H9 (cell line): Measurements from ENCODE around the gene C15orf61. TPM values are rescaled to one million over a fixed set of nuclear protein-coding genes. Genes with fewer than 3 reads are reported as not detected.
A peak's percentile ranks its signal among the peaks of the same experiment; 100 is the strongest.

Experiments
- DNase-seq: peaks from one replicate; pipeline ENCODE4 v3.0.0-alpha.2; 2017
- H2AFZ ChIP-seq: one replicate; pipeline ENCODE4 v1.6.1; 2013; ENCODE audit warnings: mild to moderate bottlenecking, low read length, control low read depth, moderate library complexity
- H2AK5ac ChIP-seq: 2 replicates; pipeline ENCODE4 v1.6.1; 2013; ENCODE audit warnings: low read length, control low read depth, mixed read lengths; ENCODE audit not compliant: insufficient read length
- H2BK120ac ChIP-seq: one replicate; pipeline ENCODE4 v1.6.1; 2013; ENCODE audit warnings: low read depth, mild to moderate bottlenecking, low read length, control low read depth, inconsistent platforms; ENCODE audit not compliant: poor library complexity, severe bottlenecking
- H2BK12ac ChIP-seq: 2 replicates; pipeline ENCODE4 v1.6.1; 2013; ENCODE audit warnings: low read length, control low read depth, mixed read lengths, low read depth; ENCODE audit not compliant: insufficient read length
- H2BK15ac ChIP-seq: 2 replicates; pipeline ENCODE4 v1.6.1; 2013; ENCODE audit warnings: low read depth, low read length, control low read depth
- H2BK20ac ChIP-seq: one replicate; pipeline ENCODE4 v1.6.1; 2013; ENCODE audit warnings: low read depth, mild to moderate bottlenecking, low read length, control low read depth, inconsistent platforms; ENCODE audit not compliant: poor library complexity, severe bottlenecking
- H2BK5ac ChIP-seq: 2 replicates; pipeline ENCODE4 v1.6.1; 2013; ENCODE audit warnings: low read length, control low read depth, mixed read lengths; ENCODE audit not compliant: insufficient read length
- H3K14ac ChIP-seq: 2 replicates; pipeline ENCODE4 v1.6.1; 2013; ENCODE audit warnings: low read length, control low read depth; ENCODE audit not compliant: insufficient read depth
- H3K18ac ChIP-seq: 2 replicates; pipeline ENCODE4 v1.6.1; 2013; ENCODE audit warnings: low read depth, mild to moderate bottlenecking, mixed read lengths, low read length, control low read depth; ENCODE audit not compliant: insufficient read length
- H3K23ac ChIP-seq: 2 replicates; pipeline ENCODE4 v1.6.1; 2013; ENCODE audit warnings: low read length, control low read depth, mixed read lengths, low read depth; ENCODE audit not compliant: insufficient read length
- H3K23me2 ChIP-seq: 2 replicates; pipeline ENCODE4 v1.6.1; 2013; ENCODE audit warnings: low read depth, mild to moderate bottlenecking, mixed read lengths, low read length, control low read depth; ENCODE audit not compliant: insufficient read length, poor library complexity, severe bottlenecking
- H3K27ac ChIP-seq: 2 replicates; pipeline ENCODE4 v1.5.1; 2013; ENCODE audit warnings: low read length, control low read depth, mixed read lengths, low read depth; ENCODE audit not compliant: insufficient read length
- H3K27me3 ChIP-seq: 2 replicates; pipeline ENCODE4 v1.6.1; 2013; ENCODE audit warnings: low read length, control low read depth, inconsistent platforms; ENCODE audit not compliant: insufficient read depth
- H3K4ac ChIP-seq: 2 replicates; pipeline ENCODE4 v1.6.1; 2013; ENCODE audit warnings: low read depth, mild to moderate bottlenecking, control low read depth, inconsistent platforms, low read length, moderate library complexity
- H3K4me1 ChIP-seq: 2 replicates; pipeline ENCODE4 v1.6.1; 2013; ENCODE audit warnings: low read length, control low read depth, inconsistent platforms; ENCODE audit not compliant: insufficient read depth
- H3K4me2 ChIP-seq: 2 replicates; pipeline ENCODE4 v1.6.1; 2013; ENCODE audit warnings: low read length, control low read depth, mixed read lengths; ENCODE audit not compliant: insufficient read length, insufficient read depth
- H3K56ac ChIP-seq: 2 replicates; pipeline ENCODE4 v1.6.1; 2013; ENCODE audit warnings: low read depth, mild to moderate bottlenecking, mixed read lengths, low read length, control low read depth; ENCODE audit not compliant: insufficient read length
- H3K79me1 ChIP-seq: 2 replicates; pipeline ENCODE4 v1.6.1; 2013; ENCODE audit warnings: low read depth, mild to moderate bottlenecking, moderate library complexity, low read length, control low read depth, inconsistent platforms; ENCODE audit not compliant: insufficient read depth, poor library complexity, severe bottlenecking
- H3K79me2 ChIP-seq: 2 replicates; pipeline ENCODE4 v1.6.1; 2013; ENCODE audit warnings: low read length, control low read depth, inconsistent platforms; ENCODE audit not compliant: insufficient read depth
- H3K9ac ChIP-seq: 2 replicates; pipeline ENCODE4 v1.6.1; 2013; ENCODE audit warnings: low read length, control low read depth, mixed read lengths; ENCODE audit not compliant: insufficient read length; ENCODE audit errors: extremely low read depth
- H3K9me3 ChIP-seq: one replicate; pipeline ENCODE4 v1.6.1; 2013; ENCODE audit warnings: low read depth, low read length, inconsistent platforms; ENCODE audit not compliant: control insufficient read depth
- H3T11ph ChIP-seq: one replicate; pipeline ENCODE4 v1.6.1; 2013; ENCODE audit warnings: mild to moderate bottlenecking, low read length, control low read depth, inconsistent platforms
- H4K20me1 ChIP-seq: one replicate; pipeline ENCODE4 v1.6.1; 2013; ENCODE audit not compliant: control insufficient read depth, insufficient read length, insufficient read depth
- H4K5ac ChIP-seq: 2 replicates; pipeline ENCODE4 v1.6.1; 2013; ENCODE audit warnings: low read depth, mild to moderate bottlenecking, mixed read lengths, low read length, control low read depth; ENCODE audit not compliant: insufficient read length
- H4K8ac ChIP-seq: replicated peaks from 2 replicates; pipeline ENCODE4 v1.6.1; 2013; ENCODE audit warnings: low read length, control low read depth, mixed read lengths, low read depth; ENCODE audit not compliant: insufficient read length
- H4K91ac ChIP-seq: 2 replicates; pipeline ENCODE4 v1.6.1; 2013; ENCODE audit warnings: low read depth, mild to moderate bottlenecking, moderate library complexity, mixed read lengths, low read length, control low read depth; ENCODE audit not compliant: insufficient read length
- H3K27ac Mint-ChIP-seq, 3 experiments: 2 replicates in 2 of 3; 3 replicates in 1 of 3; pipeline ENCODE4 v1.8.0; 2020 to 2021; ENCODE audit warnings: mixed read lengths in 3 of 3, mild to moderate bottlenecking in 1 of 3, moderate library complexity in 1 of 3
- H3K27me3 Mint-ChIP-seq: 2 replicates; pipeline ENCODE4 v1.8.0; 2021; ENCODE audit warnings: low read depth, mild to moderate bottlenecking, moderate library complexity, mixed read lengths
- H3K36me3 Mint-ChIP-seq, 3 experiments: 2 replicates in 2 of 3; 3 replicates in 1 of 3; pipeline ENCODE4 v1.8.0; 2020 to 2021; ENCODE audit warnings: low read depth in 3 of 3, mixed read lengths in 3 of 3; ENCODE audit not compliant: insufficient read depth in 1 of 3
- H3K4me1 Mint-ChIP-seq, 2 experiments: 2 replicates each; pipeline ENCODE4 v1.8.0; 2020; ENCODE audit warnings: mixed read lengths in 2 of 2
- H3K4me3 Mint-ChIP-seq, 2 experiments: 2 replicates in 1 of 2; 3 replicates in 1 of 2; pipeline ENCODE4 v1.8.0; 2020 to 2021; ENCODE audit warnings: mild to moderate bottlenecking in 2 of 2, mixed read lengths in 2 of 2, moderate library complexity in 1 of 2
- H3K9me3 Mint-ChIP-seq, 2 experiments: 2 replicates in 1 of 2; 3 replicates in 1 of 2; pipeline ENCODE4 v1.8.0; 2020; ENCODE audit warnings: mild to moderate bottlenecking in 2 of 2, mixed read lengths in 2 of 2, moderate library complexity in 1 of 2
- WGBS: extraction: QIAGEN DNeasy Blood & Tissue Kit; methylation state at CpG from one replicate; pipeline ENCODE4 v1.1.7; 2013; ENCODE audit warnings: missing lambda C conversion rate, low lambda C conversion rate, mixed read lengths; ENCODE audit not compliant: insufficient read length; ENCODE audit errors: extremely low coverage; 5-methylcytosine and 5-hydroxymethylcytosine counted together
- long read RNA-seq: library from polyadenylated mRNA; unstranded; transcript quantifications from one replicate; pipeline ENCODE4 v2.0.0, GENCODE V29; 2020
- total RNA-seq: library from RNA; stranded (reverse); gene quantifications from 2 replicates; pipeline ENCODE4 v1.2.1, GENCODE V29; 2021
- TF ChIP-seq, protein P1 (sequence below): fragments of 200-600 bp; sonication (generic); conservative IDR thresholded peaks from 3 replicates; pipeline ENCODE4 v1.8.0; 2021; ENCODE audit warnings: antibody characterized with exemption, mild to moderate bottlenecking

Gene C15orf61
- total RNA-seq, result 2.6 and 2.9 TPM in 2 replicates
- long read RNA-seq, full-length matches to known transcripts, result 6 of 8 reads
- long read RNA-seq, partial matches to known transcripts, result 0 of 8 reads
- long read RNA-seq, other reads (novel, unspliced or antisense), result 2 of 8 reads

GRCh38 chr15:67521029-67521782 lies at the start of gene C15orf61:
C15orf61 (plus strand) TSS chr15:67521131; CDS start chr15:67521249, 118 bp downstream.
- H3K27me3 ChIP-seq, result no peaks in the 10 kb centered on the region; the same call in 1 of the 2 replicates
- H3K4ac ChIP-seq, result no peak within 1 kb of the TSS; the same call in 1 of the 2 replicates
- H3K79me1 ChIP-seq, result no peaks in the 10 kb centered on the region
- peaks cover 12% of the 10 kb centered on the region for H3K23me2 ChIP-seq
- no peaks in the 10 kb centered on the region for H3K79me2 ChIP-seq
- Mint-ChIP-seq H3K4me3 (peak within 1 kb of the TSS; percentile 82 to 88), H3K27me3 (peaks cover 8% of the 10 kb centered on the region), H3K4me1 (peaks cover 23 to 25% of the 10 kb centered on the region in 2 experiments), H3K36me3 (peaks cover 0 to 2% (median 0%) of the 10 kb centered on the region in 3 experiments; a peak in 1 of 7 replicates), H3K27ac (peak within 1 kb of the TSS in 1 of 3 experiments; percentile 94; a peak in 1 of 7 replicates), H3K9me3 (no peaks in the 10 kb centered on the region)
- no peak within 1 kb of the TSS for H4K91ac ChIP-seq
- TF ChIP-seq, protein P1, sequence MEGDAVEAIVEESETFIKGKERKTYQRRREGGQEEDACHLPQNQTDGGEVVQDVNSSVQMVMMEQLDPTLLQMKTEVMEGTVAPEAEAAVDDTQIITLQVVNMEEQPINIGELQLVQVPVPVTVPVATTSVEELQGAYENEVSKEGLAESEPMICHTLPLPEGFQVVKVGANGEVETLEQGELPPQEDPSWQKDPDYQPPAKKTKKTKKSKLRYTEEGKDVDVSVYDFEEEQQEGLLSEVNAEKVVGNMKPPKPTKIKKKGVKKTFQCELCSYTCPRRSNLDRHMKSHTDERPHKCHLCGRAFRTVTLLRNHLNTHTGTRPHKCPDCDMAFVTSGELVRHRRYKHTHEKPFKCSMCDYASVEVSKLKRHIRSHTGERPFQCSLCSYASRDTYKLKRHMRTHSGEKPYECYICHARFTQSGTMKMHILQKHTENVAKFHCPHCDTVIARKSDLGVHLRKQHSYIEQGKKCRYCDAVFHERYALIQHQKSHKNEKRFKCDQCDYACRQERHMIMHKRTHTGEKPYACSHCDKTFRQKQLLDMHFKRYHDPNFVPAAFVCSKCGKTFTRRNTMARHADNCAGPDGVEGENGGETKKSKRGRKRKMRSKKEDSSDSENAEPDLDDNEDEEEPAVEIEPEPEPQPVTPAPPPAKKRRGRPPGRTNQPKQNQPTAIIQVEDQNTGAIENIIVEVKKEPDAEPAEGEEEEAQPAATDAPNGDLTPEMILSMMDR, result no peak
- H4K8ac ChIP-seq, result no peak within 1 kb of the TSS
- no peak within 1 kb of the TSS for H2BK15ac ChIP-seq
- no peak within 1 kb of the TSS for H3K23ac ChIP-seq
- H3K4me1 ChIP-seq, result no peaks in the 10 kb centered on the region
- no peak within 1 kb of the TSS for H3T11ph ChIP-seq
- H3K27ac ChIP-seq, result no peak within 1 kb of the TSS
- H4K20me1 ChIP-seq, result no peaks in the 10 kb centered on the region
- WGBS, result no CpG with 5 or more reads among the region's 94 CpGs
- H2BK12ac ChIP-seq, result no peak within 1 kb of the TSS
- H3K9me3 ChIP-seq, result no peaks in the 10 kb centered on the region
- peak within 1 kb of the TSS; percentile 94 for H3K14ac ChIP-seq
- H2AK5ac ChIP-seq, result no peak within 1 kb of the TSS
- H2AFZ ChIP-seq, result no peak within 1 kb of the TSS
- H3K9ac ChIP-seq, result peak within 1 kb of the TSS; percentile 46
- peak within 1 kb of the TSS; percentile 73 for H3K18ac ChIP-seq
- no peak within 1 kb of the TSS for H3K56ac ChIP-seq
- DNase-seq, result peak; percentile 80
- H3K4me2 ChIP-seq, result peak within 1 kb of the TSS; percentile 59
- no peak within 1 kb of the TSS for H2BK5ac ChIP-seq
- H2BK120ac ChIP-seq, result no peak within 1 kb of the TSS
- no peak within 1 kb of the TSS for H2BK20ac ChIP-seq
- H4K5ac ChIP-seq, result no peak within 1 kb of the TSS
